NCI-H2196 treated with DMSO at 0.1 percent for 48 hours (cell line): ENCODE results near the gene RNF214.

ENCODE experiments used
- DNase-seq: peaks from one replicate; lab custom pipeline; 2025; ENCODE audit not compliant: unreplicated experiment; lab: John Stamatoyannopoulos, UW

RNF214 gene

GRCh38 chr11:117212697-117213355 is 19.6 kb upstream of the RNF214 start:
- no peak for DNase-seq

DNA sequence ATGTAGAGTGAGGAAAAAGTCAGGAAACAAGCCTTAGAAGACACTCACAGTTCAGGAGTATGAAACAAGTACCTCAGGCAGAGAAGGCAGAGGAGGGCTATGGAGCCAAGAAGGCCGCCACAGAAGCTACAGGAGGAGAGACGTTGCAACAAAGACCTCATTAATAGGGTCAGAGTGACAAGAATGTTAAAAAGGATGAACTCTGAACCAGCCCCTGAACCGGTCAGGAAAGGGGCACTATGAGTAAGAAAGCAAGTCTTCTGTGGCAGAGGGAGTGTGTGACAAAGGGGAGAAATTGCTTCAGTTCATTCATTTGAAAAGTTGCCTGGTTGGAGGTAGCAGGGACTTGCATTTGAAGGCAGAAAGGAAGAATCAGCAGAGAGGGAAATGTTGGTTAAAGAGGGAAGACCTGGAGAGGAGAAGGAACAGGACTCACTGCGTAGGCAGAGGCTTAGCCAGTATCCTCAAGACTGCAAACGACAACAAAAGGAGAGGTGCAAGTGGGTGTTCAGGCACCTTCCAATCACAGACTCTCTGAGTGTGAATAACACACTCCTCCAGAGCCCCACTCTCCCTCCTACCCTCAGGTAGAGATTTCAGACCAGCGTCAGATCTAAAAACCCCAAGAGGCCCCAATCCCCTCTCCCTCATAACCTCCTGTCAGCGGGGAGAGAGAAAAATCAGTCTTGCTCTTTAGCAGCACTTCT is 17.9 kb upstream of the RNF214 start:
- no peak for DNase-seq

GRCh38 chr11:117217141-117218084 is 15.1 kb upstream of the RNF214 start:
- DNase-seq: no peak

GRCh38 chr11:117218133-117218915 is 14.1 kb upstream of the RNF214 start:
- no peak for DNase-seq

DNA sequence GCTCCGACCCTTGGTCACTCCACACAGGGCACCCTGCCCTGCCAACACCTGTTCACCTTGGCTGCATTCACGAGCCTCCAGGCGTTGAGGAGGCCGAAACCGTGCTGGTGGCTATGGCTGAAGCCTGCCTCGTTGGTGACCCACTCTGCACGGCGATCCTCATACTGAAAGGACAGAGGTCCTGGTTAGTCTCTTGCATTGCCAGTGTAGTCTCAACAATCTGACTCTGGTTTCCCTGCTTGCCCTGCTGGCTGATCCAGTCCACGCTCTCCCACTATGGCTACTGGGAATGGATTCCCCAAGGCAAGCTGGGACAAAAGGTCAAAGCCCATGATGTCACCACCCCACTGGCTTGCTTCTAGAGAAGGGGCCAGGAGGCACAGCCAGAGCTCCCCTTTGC is 13.5 kb upstream of the RNF214 start:
- no peak for DNase-seq

GRCh38 chr11:117219455-117219854 is 13.0 kb upstream of the RNF214 start:
- no peak for DNase-seq

GRCh38 chr11:117219995-117220394 is 12.5 kb upstream of the RNF214 start:
- DNase-seq: no peak

DNA sequence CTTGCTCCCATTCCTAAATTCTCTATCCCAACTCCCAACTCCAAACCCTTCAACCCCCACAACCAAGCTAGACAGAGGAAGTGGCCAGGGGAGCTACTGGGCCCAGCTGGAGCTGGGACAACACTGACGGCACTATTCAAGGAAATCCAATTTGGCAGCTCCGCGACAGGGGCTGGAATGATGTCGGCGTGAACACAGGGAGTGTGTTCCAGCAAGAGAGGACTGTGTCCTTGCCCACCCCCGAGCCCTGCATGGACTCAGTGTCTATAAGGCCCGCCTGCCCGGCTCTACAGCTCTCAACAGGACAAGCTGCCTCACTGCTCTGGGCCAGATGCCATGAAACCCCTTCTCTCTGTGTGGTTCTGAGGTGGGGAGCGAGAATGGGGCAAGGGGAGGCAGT is 11.9 kb upstream of the RNF214 start:
- DNase-seq: no peak

- DNase-seq: no peak
Observed at GRCh38 chr11:117220999-117221774, 11.3 kb upstream of the RNF214 start.

DNA sequence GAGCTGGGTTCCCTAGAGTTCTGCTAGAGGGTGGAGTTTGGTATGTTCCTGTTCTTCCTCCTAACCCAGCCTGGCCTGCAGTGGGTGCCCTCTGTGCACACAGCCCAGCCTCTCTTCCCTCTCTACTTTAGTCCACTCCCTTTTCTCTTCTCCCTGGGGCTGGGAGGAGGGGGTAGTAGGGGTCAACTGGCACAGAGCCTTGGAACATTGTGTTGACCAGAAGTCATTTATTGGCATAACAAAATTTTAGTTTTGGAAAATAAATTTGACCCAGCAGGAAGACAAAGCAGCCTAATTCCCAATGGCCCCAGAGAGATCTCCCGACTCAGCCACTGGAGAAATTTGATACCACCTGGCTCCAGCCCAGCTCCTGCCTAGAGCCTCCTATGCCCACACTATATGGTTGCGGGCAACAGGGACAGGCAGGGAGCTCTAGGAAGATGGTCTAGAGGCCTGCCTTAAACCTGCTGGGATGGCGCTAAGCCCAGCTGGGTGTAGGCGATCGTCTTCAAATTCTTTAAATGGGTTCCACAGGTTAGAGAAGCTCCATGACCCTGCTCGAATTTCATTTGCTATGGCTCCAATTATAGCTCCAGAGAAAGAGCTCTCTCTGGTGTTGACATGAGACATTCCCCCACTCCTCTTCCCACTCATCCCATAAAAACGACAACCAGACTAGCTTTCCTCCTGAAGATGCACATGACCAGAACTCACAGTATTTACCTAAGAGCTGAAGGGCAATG is 10.5 kb upstream of the RNF214 start:
- peak; percentile 78 for DNase-seq

GRCh38 chr11:117222991-117223740 is 9.3 kb upstream of the RNF214 start:
- no peak for DNase-seq

GRCh38 chr11:117223741-117224689 is 8.5 kb upstream of the RNF214 start:
- no peak for DNase-seq

GRCh38 chr11:117225553-117226170 is 6.8 kb upstream of the RNF214 start:
- DNase-seq: no peak

DNA sequence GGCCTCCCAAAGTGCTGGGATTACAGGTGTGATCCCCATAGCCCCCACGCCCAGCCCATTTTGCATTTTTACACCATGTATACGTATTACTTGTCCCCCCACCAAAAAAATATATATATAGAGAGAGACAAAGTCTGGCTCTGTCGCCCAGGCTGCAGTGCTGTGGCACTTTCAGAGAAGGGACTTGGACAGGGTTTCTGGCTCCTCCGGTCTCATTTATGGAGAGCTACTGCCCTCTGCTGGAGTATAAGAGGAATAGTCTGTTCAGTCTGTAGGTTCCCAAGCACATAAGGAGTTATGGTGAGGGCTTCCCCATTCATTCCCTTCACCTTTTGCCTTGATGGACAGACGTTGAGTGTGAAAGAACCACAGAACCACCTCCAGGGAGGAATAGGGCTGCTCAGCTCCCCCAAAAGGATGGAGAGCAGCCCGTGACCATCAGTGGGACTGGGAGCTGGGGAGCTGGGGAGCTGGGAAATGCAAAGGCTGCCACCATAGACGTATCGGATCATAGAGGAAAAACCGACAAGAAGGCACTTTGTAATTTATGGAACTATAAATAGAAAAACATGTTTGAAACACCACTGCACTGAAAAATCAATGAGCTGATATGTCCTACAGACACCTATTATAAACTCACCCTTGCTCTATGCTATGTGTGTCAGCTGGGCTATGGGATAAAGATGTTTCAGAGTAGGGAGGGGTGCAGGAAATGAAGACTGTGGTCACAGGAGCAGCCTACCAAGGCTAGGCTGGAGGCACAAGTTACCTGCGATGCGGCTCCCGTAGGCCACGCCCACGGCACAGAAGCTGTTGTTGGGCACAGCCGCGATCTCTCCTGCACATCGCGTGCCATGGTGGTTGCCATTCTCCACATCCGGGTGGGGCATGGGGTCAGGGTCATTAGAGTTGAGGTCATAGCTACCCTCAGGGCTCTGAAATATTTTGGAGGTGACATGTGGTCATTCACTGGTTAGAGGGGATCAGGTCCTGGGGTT is 5.8 kb upstream of the RNF214 start:
- DNase-seq: peak; percentile 69

DNA sequence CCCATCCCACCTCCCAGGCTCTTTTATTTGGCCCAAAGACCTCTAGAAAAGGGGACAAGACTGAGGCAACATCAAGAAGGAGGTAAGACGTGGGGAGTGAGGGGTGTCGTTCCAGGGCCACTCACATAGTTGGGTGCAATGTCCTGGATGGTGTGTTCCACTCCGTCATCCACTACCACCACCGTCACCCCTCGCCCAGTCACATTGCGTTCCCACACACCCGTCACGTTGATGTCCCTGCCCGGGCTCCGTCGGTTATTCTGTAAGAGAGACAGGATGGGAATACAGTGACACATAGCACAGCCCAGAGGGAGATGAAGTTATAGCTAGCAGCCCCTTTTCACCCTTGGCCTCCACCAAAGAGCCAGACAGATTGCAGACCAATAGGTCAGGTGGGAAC is 4.4 kb upstream of the RNF214 start:
- no peak for DNase-seq

- DNase-seq: no peak
Observed at GRCh38 chr11:117229411-117229810, 3.1 kb upstream of the RNF214 start.
